ENCODE measurements around the gene FAM234A. TPM values are rescaled to one million over a fixed set of nuclear protein-coding genes. Genes with fewer than 3 reads are reported as not detected.
"Not testable (repeated sequence)": the region's sequence is repeated elsewhere in the genome, so short reads cannot be mapped to it uniquely, and the experiment has no call there.

The FAM234A gene
- total RNA-seq, 6 experiments from 2014 or later = 31.7 to 64.8 (median 41.9) TPM

DNA sequence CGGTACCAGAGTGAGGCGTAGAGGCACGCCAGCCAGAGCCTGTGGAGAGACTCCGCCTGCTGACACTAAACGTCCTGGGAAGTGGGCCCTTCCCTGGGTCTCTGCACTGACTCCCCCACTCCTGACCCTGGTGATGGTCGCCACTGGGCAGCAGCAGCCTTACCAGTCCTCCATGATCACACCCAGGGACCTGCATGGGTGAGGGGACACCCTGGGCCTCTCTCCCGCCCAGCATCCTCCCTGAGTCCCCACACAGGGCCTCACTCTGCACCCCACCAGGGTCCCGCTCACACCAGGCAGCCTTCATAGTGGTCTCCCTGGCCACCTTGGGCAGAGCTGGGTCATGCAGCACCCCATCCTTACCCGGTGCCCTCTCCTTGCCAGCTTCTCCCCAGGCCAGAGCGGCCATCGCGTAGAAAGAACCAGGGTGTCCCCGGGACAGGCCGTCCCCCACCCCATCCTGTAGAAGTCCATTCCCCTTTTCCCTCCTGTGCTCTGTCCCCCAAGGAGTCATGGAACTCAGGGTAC lies 30.4 kb downstream of the FAM234A start:
- H3K36me3 ChIP-seq = peaks cover 0 to 27% (median 1%) of the 10 kb centered on the region in 4 donors
- no peak overlapping the region for H3K4me3 ChIP-seq
- no peak for TF ChIP-seq POLR2A (IDR thresholded peaks at IDR 0.05)
- TF ChIP-seq, protein P1, sequence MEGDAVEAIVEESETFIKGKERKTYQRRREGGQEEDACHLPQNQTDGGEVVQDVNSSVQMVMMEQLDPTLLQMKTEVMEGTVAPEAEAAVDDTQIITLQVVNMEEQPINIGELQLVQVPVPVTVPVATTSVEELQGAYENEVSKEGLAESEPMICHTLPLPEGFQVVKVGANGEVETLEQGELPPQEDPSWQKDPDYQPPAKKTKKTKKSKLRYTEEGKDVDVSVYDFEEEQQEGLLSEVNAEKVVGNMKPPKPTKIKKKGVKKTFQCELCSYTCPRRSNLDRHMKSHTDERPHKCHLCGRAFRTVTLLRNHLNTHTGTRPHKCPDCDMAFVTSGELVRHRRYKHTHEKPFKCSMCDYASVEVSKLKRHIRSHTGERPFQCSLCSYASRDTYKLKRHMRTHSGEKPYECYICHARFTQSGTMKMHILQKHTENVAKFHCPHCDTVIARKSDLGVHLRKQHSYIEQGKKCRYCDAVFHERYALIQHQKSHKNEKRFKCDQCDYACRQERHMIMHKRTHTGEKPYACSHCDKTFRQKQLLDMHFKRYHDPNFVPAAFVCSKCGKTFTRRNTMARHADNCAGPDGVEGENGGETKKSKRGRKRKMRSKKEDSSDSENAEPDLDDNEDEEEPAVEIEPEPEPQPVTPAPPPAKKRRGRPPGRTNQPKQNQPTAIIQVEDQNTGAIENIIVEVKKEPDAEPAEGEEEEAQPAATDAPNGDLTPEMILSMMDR (IDR thresholded peaks at IDR 0.05) = no peak
- H3K27me3 ChIP-seq = no peaks in the 10 kb centered on the region
- DNase-seq (peak in 1 of 3 donors; percentile 42), ATAC-seq (no peak)
- no peaks in the 10 kb centered on the region for H3K4me1 ChIP-seq
- H3K9me3 ChIP-seq = no peaks in the 10 kb centered on the region
- H3K27ac ChIP-seq = no peak overlapping the region
- WGBS (ENCODE audit: insufficient coverage, low coverage, low lambda C conversion rate, missing lambda C conversion rate) = 100% methylated on average over 1 of the region's 14 CpGs
- intact Hi-C loops (cut with DNase I) = no loop called here

DNA sequence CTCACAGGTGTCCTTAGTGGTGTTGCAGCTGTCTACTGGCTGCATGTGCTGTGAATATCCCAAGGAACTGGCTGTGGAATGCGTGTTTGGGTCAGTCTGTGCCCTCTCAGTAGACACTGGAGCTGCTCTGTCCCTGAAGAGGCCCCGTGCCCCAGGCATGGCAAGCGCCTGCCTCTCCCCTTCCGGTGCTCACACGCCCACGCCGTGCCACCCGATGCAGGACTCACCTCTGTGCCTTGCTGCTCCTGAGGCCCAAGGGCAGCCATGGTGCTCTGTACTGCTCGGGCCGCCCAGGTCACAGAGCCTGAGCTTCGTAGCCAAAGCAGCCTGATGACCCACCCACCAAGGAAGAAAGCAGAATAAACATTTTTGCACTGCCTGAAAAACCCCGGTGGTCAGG lies 31.1 kb downstream of the FAM234A start:
- Histone ChIP-seq H3K4me1 (no peaks in the 10 kb centered on the region), H3K27me3 (no peaks in the 10 kb centered on the region), H3K4me3 (no peak overlapping the region), H3K27ac (no peak overlapping the region), H3K36me3 (peaks cover 0 to 22% (median 1%) of the 10 kb centered on the region in 4 donors), H3K9me3 (no peaks in the 10 kb centered on the region)
- 100% methylated on average over 1 of the region's 12 CpGs for WGBS (ENCODE audit: insufficient coverage, low coverage, low lambda C conversion rate, missing lambda C conversion rate)
- ATAC-seq (peak in 1 of 4 donors; percentile 16), DNase-seq (no peak)
- intact Hi-C loops (cut with DNase I) = no loop called here
- no peak for TF ChIP-seq POLR2A (IDR thresholded peaks at IDR 0.05)
- TF ChIP-seq, protein P1 (IDR thresholded peaks at IDR 0.05) = no peak

DNA sequence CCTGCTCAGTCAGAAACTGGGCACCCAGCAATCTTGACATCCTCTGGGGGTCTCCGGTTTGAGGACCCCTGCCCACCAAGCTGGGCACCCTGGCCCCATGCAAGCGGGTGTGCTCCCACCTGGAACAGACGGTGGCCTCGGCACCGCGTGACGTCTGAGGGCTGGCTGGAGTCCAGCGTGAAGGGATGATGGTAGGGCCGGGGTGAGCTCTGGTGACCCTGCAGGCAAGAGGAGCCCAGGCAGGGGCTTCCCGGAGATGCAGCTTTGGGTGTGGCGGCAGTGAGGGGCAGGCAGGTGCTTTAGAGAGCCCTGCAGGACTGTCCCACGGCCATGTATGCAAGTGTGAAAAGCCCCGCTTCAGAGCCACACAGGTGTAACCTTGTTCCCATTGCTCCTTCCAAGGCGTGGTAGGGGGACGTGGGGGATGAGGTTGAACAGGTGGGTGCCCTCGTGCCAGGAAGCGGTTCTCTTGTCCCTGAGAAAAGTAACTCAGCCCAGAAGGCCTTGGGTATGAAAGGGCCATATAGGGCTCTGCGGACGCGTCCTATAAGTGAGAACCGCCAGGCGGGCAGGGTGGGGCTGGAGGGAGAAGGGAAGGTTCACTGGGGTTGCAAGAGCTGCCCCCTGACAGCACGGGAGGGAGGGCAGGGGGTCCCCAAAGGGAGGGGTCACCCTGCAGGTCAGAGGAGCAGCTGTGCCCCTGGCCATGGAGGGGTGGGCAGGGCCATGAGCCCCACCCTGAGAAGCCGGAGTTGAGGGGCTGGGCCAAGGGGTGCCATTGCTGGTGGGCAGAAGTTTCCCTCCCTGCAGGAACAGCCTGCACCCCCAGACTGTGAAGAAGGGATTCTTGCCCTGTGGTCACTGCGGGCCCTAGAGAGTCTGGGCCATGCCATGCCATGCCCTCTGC lies 31.9 kb downstream of the FAM234A start:
- H3K4me3 ChIP-seq = no peak overlapping the region

DNA sequence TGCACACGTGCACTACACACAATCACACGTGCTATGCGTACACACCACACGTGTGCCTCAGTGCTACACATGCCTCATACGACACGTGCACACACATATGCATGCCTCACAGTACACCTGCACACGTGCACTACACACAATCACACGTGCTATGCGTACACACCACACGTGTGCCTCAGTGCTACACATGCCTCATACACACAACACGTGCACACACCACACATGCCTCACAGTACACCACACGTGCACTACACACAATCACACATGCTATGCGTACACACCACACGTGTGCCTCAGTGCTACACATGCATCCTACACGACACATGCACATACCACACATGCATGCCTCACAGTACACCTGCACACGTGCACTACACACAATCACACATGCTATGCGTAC lies 32.9 kb downstream of the FAM234A start:
- intact Hi-C loops (cut with DNase I); H3K4me3 ChIP-seq; H3K9me3 ChIP-seq; ATAC-seq; H3K27ac ChIP-seq; H3K4me1 ChIP-seq; H3K36me3 ChIP-seq; DNase-seq; H3K27me3 ChIP-seq: not testable (repeated sequence)
- WGBS (ENCODE audit: insufficient coverage, low coverage, low lambda C conversion rate, missing lambda C conversion rate) = 77% methylated on average over 12 of the region's 17 CpGs

More for the DNA sequence above, 31.9 kb downstream of the FAM234A start:
- intact Hi-C loops (cut with DNase I) = no loop called here
- no peak for DNase-seq
- Histone ChIP-seq H3K36me3 (peaks cover 0 to 19% (median 1%) of the 10 kb centered on the region in 4 donors), H3K9me3 (no peaks in the 10 kb centered on the region), H3K27ac (no peak overlapping the region), H3K27me3 (no peaks in the 10 kb centered on the region), H3K4me1 (no peaks in the 10 kb centered on the region)
- TF ChIP-seq POLR2A (IDR thresholded peaks at IDR 0.05) = no peak
- TF ChIP-seq, protein P1 (IDR thresholded peaks at IDR 0.05) = no peak
- WGBS (ENCODE audit: insufficient coverage, low coverage, low lambda C conversion rate, missing lambda C conversion rate) = 67% methylated on average over 4 of the region's 25 CpGs
- ATAC-seq = peak in 1 of 4 donors; percentile 14

Data from right lobe of liver (tissue), 6 donors.